Islet precursor cell (in vitro differentiated cells): Measurements from ENCODE around the gene RAPGEF4.

Experiments
- DNase-seq: peaks from one replicate; pipeline ENCODE4 v3.0.0-alpha.2; 2018

Gene RAPGEF4

GRCh38 chr2:172917716-172918115 is 182.1 kb downstream of the RAPGEF4 start:
- DNase-seq, result no peak

GRCh38 chr2:172919732-172920131 is 184.1 kb downstream of the RAPGEF4 start:
- no peak for DNase-seq

- no peak for DNase-seq
Observed at GRCh38 chr2:172921532-172922236, 186.0 kb downstream of the RAPGEF4 start.

GRCh38 chr2:172922306-172922705 is 186.7 kb downstream of the RAPGEF4 start:
- DNase-seq, result no peak

- no peak for DNase-seq
Observed at GRCh38 chr2:172922815-172923214, 187.2 kb downstream of the RAPGEF4 start.

- no peak for DNase-seq
Observed at GRCh38 chr2:172924097-172924660, 188.5 kb downstream of the RAPGEF4 start.

- DNase-seq, result no peak
Observed at GRCh38 chr2:172925600-172925999, 190.0 kb downstream of the RAPGEF4 start.

GRCh38 chr2:172926785-172927640 is 191.4 kb downstream of the RAPGEF4 start:
- no peak for DNase-seq

- DNase-seq, result no peak
Observed at GRCh38 chr2:172927641-172928357, 192.2 kb downstream of the RAPGEF4 start.

GRCh38 chr2:172928756-172929155 is 193.1 kb downstream of the RAPGEF4 start:
- no peak for DNase-seq

- no peak for DNase-seq
Observed at GRCh38 chr2:172929644-172930043, 194.0 kb downstream of the RAPGEF4 start.

GRCh38 chr2:172930871-172931255 is 195.2 kb downstream of the RAPGEF4 start:
- DNase-seq, result no peak

- no peak for DNase-seq
Observed at GRCh38 chr2:172931256-172931894, 195.7 kb downstream of the RAPGEF4 start.

GRCh38 chr2:172931918-172932520 is 196.4 kb downstream of the RAPGEF4 start:
- DNase-seq, result no peak

- DNase-seq, result no peak
Observed at GRCh38 chr2:172937884-172938712, 202.5 kb downstream of the RAPGEF4 start.

- DNase-seq, result no peak
Observed at GRCh38 chr2:172938713-172939375, 203.2 kb downstream of the RAPGEF4 start.

- no peak for DNase-seq
Observed at GRCh38 chr2:172943539-172943938, 207.9 kb downstream of the RAPGEF4 start.

GRCh38 chr2:172944022-172944793 is 208.6 kb downstream of the RAPGEF4 start:
- no peak for DNase-seq

- no peak for DNase-seq
Observed at GRCh38 chr2:172944794-172945509, 209.3 kb downstream of the RAPGEF4 start.
